ENCODE results near the gene AMBRA1. TPM values are rescaled to one million over a fixed set of nuclear protein-coding genes. Genes with fewer than 3 reads are reported as not detected.

AMBRA1 gene
- total and polyA plus RNA-seq, 2 of the 8 experiments (the other 6 are each of a cell fraction or from before 2014, with no cell fraction given) = 14.2 to 37.4 TPM

DNA sequence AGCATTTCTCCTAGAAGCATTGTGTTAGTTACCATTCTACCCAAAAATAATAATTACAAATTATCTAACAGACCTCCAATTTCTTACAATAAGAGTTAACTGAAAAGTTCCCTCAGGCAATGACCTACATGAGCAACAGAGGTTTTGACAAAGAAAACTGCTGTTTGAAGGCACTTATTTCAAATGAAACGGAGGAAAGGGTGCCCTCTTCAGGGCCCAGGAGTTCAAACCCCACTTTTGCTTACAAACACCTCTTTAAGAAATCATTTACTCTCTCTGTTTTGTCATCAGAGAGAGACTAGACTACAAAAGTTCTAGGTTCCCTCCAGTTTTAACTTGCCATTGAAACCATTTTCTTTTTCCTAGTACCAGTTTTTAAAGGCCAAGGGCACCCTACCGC lies 56.7 kb downstream of the AMBRA1 start:
- H3K79me2 ChIP-seq (ENCODE audit: control insufficient read depth in 1 of 2, insufficient read depth in 2 of 2, low read length in 2 of 2) = peaks cover 0 to 54% of the 10 kb centered on the region in 2 experiments; a peak in 3 of 4 replicates
- WGBS, 2 experiments (ENCODE audit: extremely low coverage in 1 of 2, insufficient coverage in 1 of 2, insufficient read length in 1 of 2, insufficient replicate concordance in 2 of 2, low coverage in 1 of 2, low lambda C conversion rate in 2 of 2, missing lambda C conversion rate in 1 of 2) = 25% methylated on average over 2 of the region's 2 CpGs; no CpG with 5 or more reads in 1 of the 2 experiments

More for the DNA sequence above, 56.7 kb downstream of the AMBRA1 start:
- Histone ChIP-seq H2AK5ac (ENCODE audit: low read depth, low read length) (0 out of 2 replicates have a peak overlapping the region, but pooled peaks have one; percentile 11), H4K91ac (replicated peaks; ENCODE audit: insufficient read length, low read length) (no peak overlapping the region), H4K20me1 (replicated peaks in 1 of 2; ENCODE audit: control insufficient read depth in 1 of 2, insufficient read depth in 2 of 2, low read length in 2 of 2) (peaks cover 0 to 6% of the 10 kb centered on the region in 2 experiments), H2BK12ac (ENCODE audit: low read depth, low read length) (peak overlapping the region; percentile 89; the same call in 1 of the 2 replicates), H3K27me3 (replicated peaks in 1 of 4; ENCODE audit: control insufficient read depth in 3 of 4, extremely low read depth in 1 of 4, insufficient read depth in 3 of 4, low read length in 3 of 4) (no peaks in the 10 kb centered on the region), H3K23ac (ENCODE audit: insufficient read length) (no peak overlapping the region), H3K4me1 (replicated peaks in 1 of 4; ENCODE audit: control insufficient read depth in 3 of 4, insufficient read depth in 4 of 4, low read length in 3 of 4) (peaks cover 0 to 5% (median 5%) of the 10 kb centered on the region in 4 experiments; a peak in 6 of 7 replicates), H2BK5ac (ENCODE audit: low read depth, low read length) (0 out of 2 replicates have a peak overlapping the region, but pooled peaks have one; percentile 57), H2BK15ac (ENCODE audit: low read length) (no peak overlapping the region), H3K56ac (replicated peaks; ENCODE audit: insufficient read length, low read depth, low read length) (no peak overlapping the region), H3K23me2 (ENCODE audit: low read depth, low read length) (no peaks in the 10 kb centered on the region), H3K27ac (ENCODE audit: low read depth, low read length) (no peak overlapping the region), H2AFZ (ENCODE audit: low read length) (no peak overlapping the region), H4K8ac (ENCODE audit: extremely low read depth, insufficient read depth, low read length) (no peak overlapping the region), H3K4ac (replicated peaks; ENCODE audit: insufficient read length, low read depth, low read length) (no peak overlapping the region), H3K4me2 (ENCODE audit: insufficient read depth in 1 of 2, low read depth in 2 of 2, low read length in 2 of 2) (peak overlapping the region in 1 of 2 experiments; percentile 61; a peak in 2 of 4 replicates), H3K14ac (ENCODE audit: insufficient read length) (no peak overlapping the region), H2BK120ac (replicated peaks; ENCODE audit: low read depth, low read length) (no peak overlapping the region), H3K9ac (replicated peaks in 1 of 4; ENCODE audit: extremely low read depth in 1 of 4, low read depth in 3 of 4, low read length in 3 of 4) (peak overlapping the region in 1 of 4 experiments; percentile 17; a peak in 1 of 7 replicates), H3K36me3 (ENCODE audit: control insufficient read depth in 2 of 4, insufficient read depth in 4 of 4, low read length in 3 of 4) (peaks cover 0 to 7% (median 5%) of the 10 kb centered on the region in 4 experiments; a peak in 5 of 8 replicates), H3K9me3 (ENCODE audit: insufficient read depth in 2 of 2, low read depth in 1 of 2, low read length in 1 of 2) (no peaks in the 10 kb centered on the region), H2BK20ac (ENCODE audit: low read length) (no peak overlapping the region), H3K4me3 (ENCODE audit: extremely low read depth in 1 of 4, insufficient read depth in 2 of 4, low read depth in 3 of 4, low read length in 4 of 4) (peak overlapping the region in 1 of 4 experiments; percentile 10; a peak in 1 of 8 replicates), H4K5ac (ENCODE audit: insufficient read length, low read depth, low read length) (no peak overlapping the region), H3K18ac (ENCODE audit: extremely low read depth, low read length) (no peak overlapping the region), H3K79me1 (ENCODE audit: low read depth, low read length) (peaks cover 5% of the 10 kb centered on the region)
- ChIA-PET POLR2A (ENCODE audit: partially characterized antibody) (no interaction called here), CTCF (ENCODE audit: partially characterized antibody) (interaction anchor here (0.5 to 5.8 kb wide), 17 partner anchors 9 to 200 kb away, joined by 3 to 35 read pairs (median 4); no protein-coding TSS in a partner anchor)
- FAIRE-seq (peak; percentile 57), DNase-seq (ENCODE audit: low read depth in 1 of 2, low spot score in 2 of 2) (no peak)
- TF ChIP-seq RAD21 (IDR thresholded peaks at IDR 0.05 in 1 of 2, conservative IDR thresholded peaks at IDR 0.05 in 1 of 2; ENCODE audit: low read depth in 2 of 2, low read length in 2 of 2) (peak; percentile 50 to 55), RXRA (IDR thresholded peaks at IDR 0.05; ENCODE audit: insufficient read depth, low read depth, low read length) (no peak)
- TF ChIP-seq, protein P1, sequence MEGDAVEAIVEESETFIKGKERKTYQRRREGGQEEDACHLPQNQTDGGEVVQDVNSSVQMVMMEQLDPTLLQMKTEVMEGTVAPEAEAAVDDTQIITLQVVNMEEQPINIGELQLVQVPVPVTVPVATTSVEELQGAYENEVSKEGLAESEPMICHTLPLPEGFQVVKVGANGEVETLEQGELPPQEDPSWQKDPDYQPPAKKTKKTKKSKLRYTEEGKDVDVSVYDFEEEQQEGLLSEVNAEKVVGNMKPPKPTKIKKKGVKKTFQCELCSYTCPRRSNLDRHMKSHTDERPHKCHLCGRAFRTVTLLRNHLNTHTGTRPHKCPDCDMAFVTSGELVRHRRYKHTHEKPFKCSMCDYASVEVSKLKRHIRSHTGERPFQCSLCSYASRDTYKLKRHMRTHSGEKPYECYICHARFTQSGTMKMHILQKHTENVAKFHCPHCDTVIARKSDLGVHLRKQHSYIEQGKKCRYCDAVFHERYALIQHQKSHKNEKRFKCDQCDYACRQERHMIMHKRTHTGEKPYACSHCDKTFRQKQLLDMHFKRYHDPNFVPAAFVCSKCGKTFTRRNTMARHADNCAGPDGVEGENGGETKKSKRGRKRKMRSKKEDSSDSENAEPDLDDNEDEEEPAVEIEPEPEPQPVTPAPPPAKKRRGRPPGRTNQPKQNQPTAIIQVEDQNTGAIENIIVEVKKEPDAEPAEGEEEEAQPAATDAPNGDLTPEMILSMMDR (IDR thresholded peaks at IDR 0.05; ENCODE audit: control extremely low read depth in 1 of 3, insufficient read depth in 1 of 3, low read depth in 1 of 3, low read length in 3 of 3) = peak in 2 of 3 experiments; percentile 54 to 64; a peak in 3 of 4 replicates

All from H1 (cell line).